Activated CD8-positive, alpha-beta memory T cell treated with anti-CD3 and anti-CD28 coated beads for 24 hours (primary cell): ENCODE results near the gene C1orf159.

ENCODE experiments used
- DNase-seq: peaks from one replicate; pipeline ENCODE4 v3.0.0-alpha.2; 2020

Gene C1orf159

GRCh38 chr1:1049318-1050165 lies 66.3 kb downstream of the C1orf159 start:
- no peak for DNase-seq

GRCh38 chr1:1048765-1049164 lies 67.1 kb downstream of the C1orf159 start:
- DNase-seq: no peak

GRCh38 chr1:1047963-1048362 lies 67.9 kb downstream of the C1orf159 start:
- no peak for DNase-seq

- DNase-seq: no peak
Measured at GRCh38 chr1:1047407-1047806, 68.5 kb downstream of the C1orf159 start.

- no peak for DNase-seq
Measured at GRCh38 chr1:1046767-1047166, 69.1 kb downstream of the C1orf159 start.

- no peak for DNase-seq
Measured at GRCh38 chr1:1046243-1046642, 69.6 kb downstream of the C1orf159 start.

GRCh38 chr1:1045129-1045528 lies 70.8 kb downstream of the C1orf159 start:
- DNase-seq: no peak

- no peak for DNase-seq
Measured at GRCh38 chr1:1044455-1045078, 71.3 kb downstream of the C1orf159 start.

GRCh38 chr1:1043921-1044320 lies 72.0 kb downstream of the C1orf159 start:
- no peak for DNase-seq

GRCh38 chr1:1043411-1043810 lies 72.5 kb downstream of the C1orf159 start:
- no peak for DNase-seq

GRCh38 chr1:1042835-1043234 lies 73.1 kb downstream of the C1orf159 start:
- no peak for DNase-seq

GRCh38 chr1:1041873-1042272 lies 74.0 kb downstream of the C1orf159 start:
- no peak for DNase-seq

- no peak for DNase-seq
Measured at GRCh38 chr1:1041092-1041523, 74.8 kb downstream of the C1orf159 start.

GRCh38 chr1:1040004-1040991 lies 75.6 kb downstream of the C1orf159 start:
- DNase-seq: peak; percentile 87

GRCh38 chr1:1039145-1039910 lies 76.6 kb downstream of the C1orf159 start:
- no peak for DNase-seq

GRCh38 chr1:1038694-1039093 lies 77.2 kb downstream of the C1orf159 start:
- no peak for DNase-seq

- no peak for DNase-seq
Measured at GRCh38 chr1:1037366-1038327, 78.2 kb downstream of the C1orf159 start.

- DNase-seq: no peak
Measured at GRCh38 chr1:1035291-1035943, 80.5 kb downstream of the C1orf159 start.

GRCh38 chr1:1034439-1034781 lies 81.5 kb downstream of the C1orf159 start:
- DNase-seq: no peak

GRCh38 chr1:1033731-1034438 lies 82.0 kb downstream of the C1orf159 start:
- DNase-seq: peak; percentile 76
